AG04450 (cell line): ENCODE results near the gene RNF145. TPM values are rescaled to one million over a fixed set of nuclear protein-coding genes. Genes with fewer than 3 reads are reported as not detected.
A peak's percentile ranks its signal among the peaks of the same experiment; 100 is the strongest.

ENCODE experiments used
- CTCF ChIA-PET: fragments of 300-600, 350-600 bp; formaldehyde crosslinking; extraction: SDS; loops from one replicate; lab custom pipeline; 2022; ENCODE audit warnings: antibody characterized with exemption, inconsistent platforms; lab: Charles Lee
- POLR2A ChIA-PET: fragments of 350-600 bp; formaldehyde crosslinking; extraction: SDS; loops from one replicate; lab custom pipeline; 2021; ENCODE audit warnings: antibody characterized with exemption, inconsistent platforms; lab: Yijun Ruan, JAX
- DNase-seq: peaks from one replicate; pipeline ENCODE4 v3.0.0-alpha.2; 2011; ENCODE audit warnings: low read depth, low spot score
- H3K27ac ChIP-seq: one replicate; pipeline ENCODE4 v1.5.1; 2012; ENCODE audit warnings: low read depth, low read length, control low read depth
- H3K27me3 ChIP-seq: one replicate; pipeline ENCODE4 v1.6.0; 2012; ENCODE audit warnings: low read length; ENCODE audit not compliant: control insufficient read depth, insufficient read depth
- H3K4me3 ChIP-seq: 2 replicates; pipeline ENCODE4 v1.5.1; 2011; ENCODE audit warnings: mild to moderate bottlenecking, low read depth, low read length, control low read depth
- H3K9me3 ChIP-seq: 2 replicates; pipeline ENCODE4 v1.5.1; 2012; ENCODE audit warnings: low read length; ENCODE audit not compliant: control insufficient read depth, insufficient read depth
- polyA minus RNA-seq: library from RNA; depleted of rRNA, polyadenylated mRNA; stranded (reverse); fragments of >200 nt; gene quantifications from 2 replicates; pipeline ENCODE4 v1.2.3, GENCODE V29; 2011; rRNA and poly(A)+ RNA removed
- polyA plus RNA-seq: library from polyadenylated mRNA; depleted of rRNA; stranded (reverse); fragments of >200 nt; gene quantifications from 2 replicates; pipeline ENCODE4 v1.2.3, GENCODE V29; 2011; rRNA removed
- TF ChIP-seq, protein P1 (sequence below): IDR thresholded peaks from 2 replicates; pipeline ENCODE4 v1.5.1; 2011; ENCODE audit warnings: low read depth, low read length, control low read depth, inconsistent platforms

RNF145 gene, protein sequence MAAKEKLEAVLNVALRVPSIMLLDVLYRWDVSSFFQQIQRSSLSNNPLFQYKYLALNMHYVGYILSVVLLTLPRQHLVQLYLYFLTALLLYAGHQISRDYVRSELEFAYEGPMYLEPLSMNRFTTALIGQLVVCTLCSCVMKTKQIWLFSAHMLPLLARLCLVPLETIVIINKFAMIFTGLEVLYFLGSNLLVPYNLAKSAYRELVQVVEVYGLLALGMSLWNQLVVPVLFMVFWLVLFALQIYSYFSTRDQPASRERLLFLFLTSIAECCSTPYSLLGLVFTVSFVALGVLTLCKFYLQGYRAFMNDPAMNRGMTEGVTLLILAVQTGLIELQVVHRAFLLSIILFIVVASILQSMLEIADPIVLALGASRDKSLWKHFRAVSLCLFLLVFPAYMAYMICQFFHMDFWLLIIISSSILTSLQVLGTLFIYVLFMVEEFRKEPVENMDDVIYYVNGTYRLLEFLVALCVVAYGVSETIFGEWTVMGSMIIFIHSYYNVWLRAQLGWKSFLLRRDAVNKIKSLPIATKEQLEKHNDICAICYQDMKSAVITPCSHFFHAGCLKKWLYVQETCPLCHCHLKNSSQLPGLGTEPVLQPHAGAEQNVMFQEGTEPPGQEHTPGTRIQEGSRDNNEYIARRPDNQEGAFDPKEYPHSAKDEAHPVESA
- polyA plus RNA-seq: 66.3 and 80.2 TPM in 2 replicates
- polyA minus RNA-seq: 42.8 and 56.3 TPM in 2 replicates

DNA sequence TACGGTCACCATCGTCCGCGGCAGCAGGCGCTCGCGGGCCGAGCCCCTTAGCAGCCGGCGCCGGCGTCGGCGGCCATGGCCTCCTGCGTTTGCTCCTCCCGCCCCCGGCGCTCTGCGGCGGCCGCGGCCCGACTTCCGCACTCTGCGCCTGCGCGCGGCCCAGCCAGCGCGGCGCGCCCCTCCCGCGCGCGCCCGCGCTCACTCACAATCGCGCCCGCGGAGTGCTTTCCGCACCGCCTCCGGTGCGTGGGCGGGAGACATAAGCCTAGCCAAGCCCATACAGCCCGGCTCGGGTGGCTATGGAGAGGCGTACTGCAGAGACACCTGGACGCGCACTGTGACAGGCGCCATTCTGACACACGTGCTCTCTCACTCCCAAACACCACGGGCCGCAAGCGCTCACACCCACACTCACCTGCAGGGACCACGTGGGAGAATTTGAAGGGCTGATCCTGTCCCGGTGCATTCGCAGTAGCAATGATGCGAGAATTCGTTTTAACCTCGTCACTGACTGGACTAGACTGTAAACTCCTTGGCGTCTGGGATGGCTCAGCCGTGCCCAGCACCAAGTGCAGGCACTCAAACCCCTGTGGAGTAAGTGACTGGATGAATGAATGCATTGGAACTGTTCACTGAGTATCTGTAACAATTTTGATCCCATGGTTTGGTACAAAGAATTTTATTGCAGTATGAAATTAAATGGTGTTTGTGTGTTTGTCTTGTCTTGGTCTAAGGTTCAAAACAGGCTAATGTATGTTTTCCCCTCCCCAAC lies at the start of gene RNF145:
Gene RNF145, minus strand, starts transcription at position 116 of the 772 bp plus-strand sequence. CDS start 5,936 bp downstream, outside the sequence.
- POLR2A ChIA-PET: no interaction called here

DNA sequence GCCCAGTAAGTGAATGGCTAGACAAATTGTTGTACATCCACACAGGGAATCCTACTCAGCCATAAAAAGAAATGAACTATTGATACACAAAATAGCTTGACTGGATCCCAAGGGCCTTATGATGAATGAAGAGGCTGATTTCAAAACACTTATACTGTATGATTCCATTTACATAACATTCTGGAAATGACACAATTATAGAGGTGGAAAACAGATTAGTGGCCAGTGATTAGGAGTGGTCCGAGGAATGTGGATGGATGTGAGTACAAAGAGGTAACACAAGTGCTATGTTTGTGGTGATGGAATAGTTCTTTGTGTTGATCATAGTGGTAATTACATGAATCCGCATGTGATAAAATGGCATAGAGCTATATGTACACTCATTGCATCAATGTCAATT lies 49.0 kb upstream of the RNF145 start:
- no peak overlapping the region for H3K27ac ChIP-seq
- H3K27me3 ChIP-seq: no peaks in the 10 kb centered on the region
- H3K9me3 ChIP-seq: peaks cover 2% of the 10 kb centered on the region; the same call in 1 of the 2 replicates
- H3K4me3 ChIP-seq: no peak overlapping the region
- TF ChIP-seq, protein P1, sequence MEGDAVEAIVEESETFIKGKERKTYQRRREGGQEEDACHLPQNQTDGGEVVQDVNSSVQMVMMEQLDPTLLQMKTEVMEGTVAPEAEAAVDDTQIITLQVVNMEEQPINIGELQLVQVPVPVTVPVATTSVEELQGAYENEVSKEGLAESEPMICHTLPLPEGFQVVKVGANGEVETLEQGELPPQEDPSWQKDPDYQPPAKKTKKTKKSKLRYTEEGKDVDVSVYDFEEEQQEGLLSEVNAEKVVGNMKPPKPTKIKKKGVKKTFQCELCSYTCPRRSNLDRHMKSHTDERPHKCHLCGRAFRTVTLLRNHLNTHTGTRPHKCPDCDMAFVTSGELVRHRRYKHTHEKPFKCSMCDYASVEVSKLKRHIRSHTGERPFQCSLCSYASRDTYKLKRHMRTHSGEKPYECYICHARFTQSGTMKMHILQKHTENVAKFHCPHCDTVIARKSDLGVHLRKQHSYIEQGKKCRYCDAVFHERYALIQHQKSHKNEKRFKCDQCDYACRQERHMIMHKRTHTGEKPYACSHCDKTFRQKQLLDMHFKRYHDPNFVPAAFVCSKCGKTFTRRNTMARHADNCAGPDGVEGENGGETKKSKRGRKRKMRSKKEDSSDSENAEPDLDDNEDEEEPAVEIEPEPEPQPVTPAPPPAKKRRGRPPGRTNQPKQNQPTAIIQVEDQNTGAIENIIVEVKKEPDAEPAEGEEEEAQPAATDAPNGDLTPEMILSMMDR: no peak
- DNase-seq: no peak
- CTCF ChIA-PET: interaction anchor here (0.6 to 2.0 kb wide), 2 partner anchors 101 to 656 kb away, joined by 3 to 11 read pairs; no protein-coding TSS in a partner anchor
- POLR2A ChIA-PET: no interaction called here

More for the DNA sequence above, at the start of gene RNF145:
- CTCF ChIA-PET: no interaction called here
- H3K27ac ChIP-seq: peak within 1 kb of the TSS; percentile 95
- no peaks in the 10 kb centered on the region for H3K27me3 ChIP-seq
- DNase-seq: peak; percentile 59
- TF ChIP-seq, protein P1: no peak
- H3K4me3 ChIP-seq: peak within 1 kb of the TSS; percentile 85
- no peaks in the 10 kb centered on the region for H3K9me3 ChIP-seq

DNA sequence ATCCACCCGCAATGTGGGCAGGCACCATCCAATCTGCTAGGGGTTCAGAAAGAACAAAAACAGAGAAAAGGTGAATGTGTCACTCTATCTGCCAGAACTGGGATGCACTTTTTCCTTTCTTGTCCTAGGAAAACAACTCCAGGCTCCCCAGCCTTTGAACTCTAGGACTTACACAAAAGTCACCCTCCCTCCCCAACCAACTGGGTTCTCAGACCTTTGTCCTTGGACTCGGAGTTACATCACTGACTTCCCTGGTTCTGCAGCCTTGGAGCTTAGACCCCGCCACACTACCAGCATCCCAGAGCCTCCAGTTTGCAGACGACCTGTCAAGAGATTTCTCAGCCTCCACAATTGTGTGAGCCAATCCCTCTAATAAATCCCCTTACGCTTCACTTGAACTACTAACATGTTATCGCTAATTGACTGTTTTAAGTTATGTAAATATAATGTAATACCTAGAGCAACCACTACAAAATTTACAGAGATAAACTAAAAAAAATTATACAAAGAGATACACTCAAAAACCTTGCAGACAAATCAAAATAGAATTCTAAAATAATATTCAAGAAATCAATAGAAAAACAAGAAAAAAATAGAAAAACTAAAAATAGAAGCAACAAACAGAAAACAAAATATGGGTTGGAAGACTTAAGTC lies 48.4 kb upstream of the RNF145 start:
- CTCF ChIA-PET: interaction anchor here (1.1 to 2.0 kb wide), 2 partner anchors 101 kb away, joined by 3 to 11 read pairs; no protein-coding TSS in a partner anchor
- Histone ChIP-seq H3K27me3 (no peaks in the 10 kb centered on the region), H3K27ac (no peak overlapping the region), H3K9me3 (no peaks in the 10 kb centered on the region), H3K4me3 (no peak overlapping the region)
- no peak for DNase-seq
- TF ChIP-seq, protein P1: no peak
- POLR2A ChIA-PET: no interaction called here

DNA sequence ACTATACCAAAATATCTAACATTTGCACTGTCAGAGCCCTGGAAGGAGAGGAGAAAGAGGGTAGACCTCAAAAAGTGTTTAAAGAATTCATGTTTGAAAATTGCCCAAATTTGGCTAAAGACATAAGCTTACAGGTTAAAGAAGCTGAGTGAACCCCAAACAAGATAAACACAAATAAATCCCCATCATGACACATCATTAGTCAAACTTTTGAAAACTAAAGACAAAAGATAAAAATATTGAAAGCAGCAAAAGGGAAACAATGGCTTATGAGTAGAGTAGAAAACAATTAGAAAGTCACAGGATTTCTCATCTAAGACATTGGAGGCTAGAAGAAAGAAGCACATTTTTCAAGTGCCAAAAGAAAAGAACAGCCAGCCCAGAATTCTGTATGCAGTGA lies 47.7 kb upstream of the RNF145 start:
- Histone ChIP-seq H3K27me3 (no peaks in the 10 kb centered on the region), H3K4me3 (no peak overlapping the region), H3K9me3 (no peaks in the 10 kb centered on the region), H3K27ac (no peak overlapping the region)
- ChIA-PET POLR2A (no interaction called here), CTCF (interaction anchor here (1.1 kb wide), 1 partner anchor 100 kb away, joined by 3 read pairs; no protein-coding TSS in a partner anchor)
- DNase-seq: no peak
- TF ChIP-seq, protein P1: no peak
